Mesodermal cell (in vitro differentiated cells): ENCODE data around the gene PARVA.

Experiments
- H3K27ac ChIP-seq: 2 replicates; pipeline ENCODE4 v1.7.0; 2013; ENCODE audit warnings: mild to moderate bottlenecking, low read depth, low read length, moderate library complexity; ENCODE audit not compliant: severe bottlenecking
- H3K36me3 ChIP-seq: 2 replicates; pipeline ENCODE4 v1.7.1; 2013; ENCODE audit warnings: mild to moderate bottlenecking, low read length, moderate library complexity; ENCODE audit not compliant: control insufficient read depth, insufficient read depth
- H3K4me1 ChIP-seq: one replicate; pipeline ENCODE4 v1.7.1; 2013; ENCODE audit warnings: mild to moderate bottlenecking, low read length; ENCODE audit not compliant: insufficient read depth, control insufficient read depth, poor library complexity, severe bottlenecking
- H3K4me3 ChIP-seq: 2 replicates; pipeline ENCODE4 v1.7.0; 2013; ENCODE audit warnings: low read length, control low read depth, mild to moderate bottlenecking; ENCODE audit not compliant: insufficient read depth, poor library complexity, severe bottlenecking; ENCODE audit errors: extremely low read depth
- H3K9me3 ChIP-seq: 2 replicates; pipeline ENCODE4 v1.7.1; 2013; ENCODE audit warnings: mild to moderate bottlenecking, low read length, moderate library complexity; ENCODE audit not compliant: control insufficient read depth
- WGBS, 2 experiments: methylation state at CpG; one replicate each; pipeline ENCODE4 v1.1.5; 2013; ENCODE audit warnings: missing lambda C conversion rate in 2 of 2; ENCODE audit not compliant: insufficient coverage in 2 of 2; 5-methylcytosine and 5-hydroxymethylcytosine counted together

Gene PARVA

DNA sequence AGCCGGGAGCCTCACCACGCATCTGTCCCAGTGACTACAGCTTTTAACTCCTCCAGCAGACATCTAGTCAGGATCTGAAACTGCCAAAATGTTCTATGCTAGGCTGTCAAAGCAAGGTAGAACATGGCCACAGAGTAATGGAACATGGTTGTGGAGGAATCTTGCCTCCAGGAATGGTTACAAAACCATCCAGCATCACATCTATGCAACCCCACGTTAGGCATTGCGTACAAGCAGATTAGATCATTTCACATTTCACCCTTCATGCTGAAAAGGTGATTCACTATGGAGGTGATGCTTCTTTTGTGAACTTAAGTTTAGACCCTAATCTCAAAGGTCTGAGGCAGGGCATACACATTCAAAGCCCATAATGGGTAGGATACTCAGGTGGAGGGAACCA lies 103.0 kb downstream of the PARVA start:
- no peak overlapping the region for H3K27ac ChIP-seq
- no peak overlapping the region for H3K4me3 ChIP-seq
- H3K4me1 ChIP-seq, result no peaks in the 10 kb centered on the region
- H3K9me3 ChIP-seq, result no peaks in the 10 kb centered on the region
- H3K36me3 ChIP-seq, result peaks cover 96% of the 10 kb centered on the region
- WGBS, 2 experiments, result 100% methylated on average over 2 to 3 of the region's 4 CpGs

DNA sequence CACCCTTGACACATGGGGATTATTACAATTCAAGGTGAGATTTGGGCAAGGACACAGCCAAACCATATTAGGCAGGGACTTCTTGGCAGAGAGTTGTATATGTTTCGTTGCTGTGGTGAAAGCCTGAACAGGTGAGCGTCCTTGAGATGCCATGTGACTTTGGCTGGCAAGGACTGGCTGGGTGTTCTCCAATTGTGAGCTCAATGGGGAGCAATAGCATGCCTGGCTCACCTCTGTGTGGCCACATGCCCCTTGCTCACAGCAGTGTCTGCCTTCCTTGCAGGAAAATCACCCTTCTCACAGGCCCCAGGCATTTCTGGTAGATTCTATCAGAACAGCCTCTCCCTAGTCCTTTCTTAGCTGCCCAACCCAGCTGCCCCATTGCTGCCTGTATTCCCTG lies 105.5 kb downstream of the PARVA start:
- H3K36me3 ChIP-seq, result peaks cover 95% of the 10 kb centered on the region
- no peak overlapping the region for H3K4me3 ChIP-seq
- no peaks in the 10 kb centered on the region for H3K9me3 ChIP-seq
- no peaks in the 10 kb centered on the region for H3K4me1 ChIP-seq
- WGBS, 2 experiments, result 100% methylated on average over 2 of the region's 2 CpGs
- no peak overlapping the region for H3K27ac ChIP-seq

DNA sequence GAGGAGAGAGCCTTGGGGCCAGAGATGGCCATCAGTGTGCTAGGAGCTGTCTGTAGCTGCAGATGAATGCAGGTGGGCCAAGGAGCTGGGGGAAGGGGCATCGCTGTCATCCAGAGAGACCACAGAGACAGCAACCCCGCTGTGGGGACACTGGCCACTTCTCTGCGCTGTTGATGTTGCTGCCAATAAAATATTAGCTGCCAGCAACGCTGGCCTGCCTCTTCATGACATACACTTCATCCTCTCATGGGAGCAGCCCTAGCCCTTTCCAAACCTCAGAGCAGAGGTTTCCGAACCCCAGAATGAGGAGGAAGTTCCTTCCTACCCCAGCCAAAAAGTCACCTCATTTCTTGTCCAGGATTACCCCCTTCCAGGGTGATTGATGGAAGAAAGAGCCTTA lies 106.2 kb downstream of the PARVA start:
- H3K36me3 ChIP-seq, result peaks cover 93% of the 10 kb centered on the region
- no peak overlapping the region for H3K4me3 ChIP-seq
- H3K9me3 ChIP-seq, result peaks cover 4% of the 10 kb centered on the region
- H3K27ac ChIP-seq, result no peak overlapping the region
- WGBS, 2 experiments, result 96 to 97% methylated on average over 4 to 5 of the region's 5 CpGs
- no peaks in the 10 kb centered on the region for H3K4me1 ChIP-seq

DNA sequence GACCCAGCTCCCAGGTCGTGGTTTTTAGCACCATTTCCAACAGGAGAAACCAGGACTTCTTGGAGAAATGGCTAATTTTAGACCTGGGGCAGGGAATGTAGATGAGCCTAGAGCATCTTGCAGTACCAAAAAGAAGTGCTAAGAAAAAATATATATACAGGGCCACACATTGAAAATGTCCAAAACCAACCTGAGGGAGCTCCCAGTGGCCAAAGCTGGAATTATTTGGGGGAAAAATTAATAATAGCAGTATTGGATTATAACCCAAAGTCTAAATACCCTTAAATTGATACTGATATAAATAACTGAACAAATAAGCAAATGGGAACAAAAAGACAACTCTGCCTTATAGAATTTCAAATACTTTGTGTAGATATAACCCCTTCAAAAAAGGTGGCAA lies 108.0 kb downstream of the PARVA start:
- 86 to 88% methylated on average over 1 of the region's 1 CpG for WGBS, 2 experiments
- Histone ChIP-seq H3K4me3 (no peak overlapping the region), H3K4me1 (no peaks in the 10 kb centered on the region), H3K9me3 (peaks cover 8% of the 10 kb centered on the region), H3K36me3 (peaks cover 80% of the 10 kb centered on the region), H3K27ac (no peak overlapping the region)

- peaks cover 8% of the 10 kb centered on the region for H3K9me3 ChIP-seq
- peaks cover 49% of the 10 kb centered on the region for H3K36me3 ChIP-seq
- no peak overlapping the region for H3K27ac ChIP-seq
- H3K4me1 ChIP-seq, result no peaks in the 10 kb centered on the region
- WGBS, 2 experiments, result no CpG with 5 or more reads among the region's 1 CpG
- H3K4me3 ChIP-seq, result no peak overlapping the region
Measured at GRCh38 chr11:12489246-12489772, 111.9 kb downstream of the PARVA start.

DNA sequence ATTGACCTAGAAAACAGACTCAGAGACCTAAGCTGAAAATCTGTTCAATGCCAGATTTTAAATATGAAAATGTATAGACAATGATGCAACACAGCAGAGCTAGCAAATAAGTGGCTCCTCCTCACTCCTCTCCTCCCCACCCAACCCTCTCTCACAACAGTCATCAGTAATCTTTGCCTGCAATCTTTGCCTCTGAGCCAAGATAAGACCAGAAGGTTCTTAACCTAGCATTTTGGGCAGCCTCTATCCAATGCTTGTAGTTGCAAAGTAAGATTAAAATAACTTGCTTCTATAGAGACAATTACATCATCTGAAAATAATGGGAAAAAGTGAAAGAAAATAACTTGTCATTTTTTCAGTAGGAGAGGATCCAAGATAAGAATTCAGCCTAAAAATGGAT lies 117.3 kb downstream of the PARVA start:
- Histone ChIP-seq H3K36me3 (peaks cover 53% of the 10 kb centered on the region), H3K4me3 (no peak overlapping the region), H3K27ac (no peak overlapping the region), H3K4me1 (peaks cover 16% of the 10 kb centered on the region), H3K9me3 (no peaks in the 10 kb centered on the region)

DNA sequence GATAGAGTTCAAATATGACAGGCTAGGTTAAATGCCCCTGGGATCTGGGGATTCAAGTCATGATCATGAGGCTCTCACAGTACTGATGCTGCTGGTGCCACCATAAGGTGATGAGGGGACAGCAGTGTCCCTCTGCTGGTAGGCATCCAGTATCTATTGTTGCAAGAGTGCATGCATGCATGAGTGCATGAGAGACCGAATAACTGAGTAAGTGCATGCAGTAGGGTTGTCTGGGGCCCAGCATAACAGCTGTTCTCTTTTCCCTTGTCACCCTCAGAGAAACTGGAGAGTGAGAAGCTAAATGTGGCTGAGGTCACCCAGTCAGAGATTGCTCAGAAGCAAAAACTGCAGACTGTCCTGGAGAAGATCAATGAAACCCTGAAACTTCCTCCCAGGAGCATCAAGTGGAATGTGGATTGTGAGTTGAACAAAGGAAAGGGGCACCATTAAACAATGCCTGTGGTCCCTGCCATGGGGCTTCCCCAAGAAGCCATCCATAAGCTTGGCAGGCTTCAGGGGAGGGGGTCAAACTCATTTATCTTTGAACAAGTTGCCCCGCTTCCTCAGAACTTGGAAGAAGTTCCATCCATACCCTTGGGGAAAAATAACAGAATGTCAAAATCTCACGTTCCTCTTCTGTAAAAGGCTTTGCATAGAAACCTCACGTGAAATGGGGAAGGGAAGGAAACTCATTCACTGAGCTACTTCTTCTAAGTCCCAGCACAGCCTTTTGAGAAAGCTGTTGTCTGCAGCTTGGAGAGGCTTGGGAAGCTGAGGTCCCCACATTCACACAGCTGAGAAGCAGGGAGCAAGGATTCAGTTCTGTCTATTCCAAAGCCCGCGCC lies 119.0 kb downstream of the PARVA start:
- Histone ChIP-seq H3K4me3 (no peak overlapping the region), H3K4me1 (peaks cover 21% of the 10 kb centered on the region), H3K9me3 (no peaks in the 10 kb centered on the region), H3K36me3 (peaks cover 51% of the 10 kb centered on the region), H3K27ac (peak overlapping the region; percentile 36)
- 88 to 100% methylated on average over 4 to 6 of the region's 6 CpGs for WGBS, 2 experiments

- Histone ChIP-seq H3K36me3 (peaks cover 51% of the 10 kb centered on the region), H3K9me3 (no peaks in the 10 kb centered on the region), H3K27ac (no peak overlapping the region), H3K4me1 (peaks cover 29% of the 10 kb centered on the region), H3K4me3 (no peak overlapping the region)
- WGBS, 2 experiments, result 70 to 82% methylated on average over 7 of the region's 7 CpGs
Measured at GRCh38 chr11:12497431-12497830, 120.1 kb downstream of the PARVA start.

- H3K4me3 ChIP-seq, result no peak overlapping the region
- 83% methylated on average over 1 of the region's 3 CpGs; no CpG with 5 or more reads in 1 of the 2 experiments for WGBS, 2 experiments
- no peaks in the 10 kb centered on the region for H3K9me3 ChIP-seq
- H3K27ac ChIP-seq, result no peak overlapping the region
- H3K36me3 ChIP-seq, result peaks cover 56% of the 10 kb centered on the region
- peaks cover 40% of the 10 kb centered on the region for H3K4me1 ChIP-seq
Measured at GRCh38 chr11:12499071-12499470, 121.7 kb downstream of the PARVA start.

- Histone ChIP-seq H3K4me3 (no peak overlapping the region), H3K4me1 (peaks cover 49% of the 10 kb centered on the region), H3K9me3 (no peaks in the 10 kb centered on the region), H3K36me3 (peaks cover 52% of the 10 kb centered on the region), H3K27ac (peak overlapping the region; percentile 83)
- 90 to 92% methylated on average over 1 to 2 of the region's 2 CpGs for WGBS, 2 experiments
Measured at GRCh38 chr11:12502046-12502445, 124.7 kb downstream of the PARVA start.

DNA sequence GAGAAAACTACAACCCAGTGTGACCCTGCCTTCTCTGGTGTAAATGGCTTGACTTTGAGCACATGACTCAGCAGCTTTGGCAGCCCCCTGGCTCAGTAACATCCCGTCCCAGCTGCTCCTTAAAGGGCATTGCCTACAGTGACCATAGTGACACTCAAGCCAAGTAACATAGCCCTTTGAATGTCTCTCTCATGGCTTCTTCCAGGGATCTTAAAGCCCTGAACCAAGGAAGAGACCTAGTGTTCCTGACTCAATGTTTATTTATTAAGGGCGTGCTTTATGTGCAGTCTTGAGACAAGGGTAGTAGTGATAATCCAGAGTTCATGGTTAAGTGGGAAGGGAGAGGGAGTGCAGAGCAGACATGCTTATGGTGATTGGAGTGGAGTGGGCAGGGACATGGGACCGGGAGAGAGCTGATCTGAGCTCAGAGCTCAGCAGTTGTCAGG lies 125.7 kb downstream of the PARVA start:
- no peaks in the 10 kb centered on the region for H3K9me3 ChIP-seq
- WGBS, 2 experiments, result 85 to 86% methylated on average over 3 of the region's 3 CpGs
- peak overlapping the region; percentile 83 for H3K27ac ChIP-seq
- H3K4me3 ChIP-seq, result no peak overlapping the region
- peaks cover 52% of the 10 kb centered on the region for H3K36me3 ChIP-seq
- peaks cover 59% of the 10 kb centered on the region for H3K4me1 ChIP-seq
